ENCODE results near the gene PIP5KL1.

Gene PIP5KL1

GRCh38 chr9:127912296-127912695, 18.3 kb downstream of the PIP5KL1 start:
- no peak for DNase-seq

DNA sequence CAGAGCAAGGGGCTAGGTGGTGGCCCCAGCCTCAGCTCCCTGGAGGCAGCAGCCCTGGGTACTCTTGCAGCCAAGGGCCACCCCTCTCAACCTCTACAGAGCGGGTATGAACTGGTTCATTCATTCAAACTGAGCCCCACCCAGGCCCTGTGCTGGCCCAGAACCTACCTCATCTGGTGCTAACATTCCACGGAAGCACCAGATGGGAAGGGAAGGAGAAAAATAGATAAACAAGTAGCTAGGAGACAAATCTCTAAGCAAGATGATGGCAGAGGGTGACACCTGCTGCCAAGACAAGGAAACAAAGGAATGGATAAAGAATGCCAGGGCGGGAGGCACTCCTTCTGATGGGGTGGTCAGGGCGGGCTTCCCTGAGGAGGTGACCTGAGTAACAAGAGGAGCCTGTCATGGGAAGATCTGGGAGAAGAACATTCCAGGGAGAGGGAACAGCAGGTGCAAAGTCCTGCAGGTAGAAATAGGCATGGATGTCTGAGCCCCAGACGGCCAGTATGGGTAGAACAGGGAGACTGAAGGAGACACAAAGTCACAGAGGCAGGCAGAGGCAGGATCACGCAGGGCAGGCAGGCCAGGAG, 19.9 kb downstream of the PIP5KL1 start:
- DNase-seq = no peak

DNA sequence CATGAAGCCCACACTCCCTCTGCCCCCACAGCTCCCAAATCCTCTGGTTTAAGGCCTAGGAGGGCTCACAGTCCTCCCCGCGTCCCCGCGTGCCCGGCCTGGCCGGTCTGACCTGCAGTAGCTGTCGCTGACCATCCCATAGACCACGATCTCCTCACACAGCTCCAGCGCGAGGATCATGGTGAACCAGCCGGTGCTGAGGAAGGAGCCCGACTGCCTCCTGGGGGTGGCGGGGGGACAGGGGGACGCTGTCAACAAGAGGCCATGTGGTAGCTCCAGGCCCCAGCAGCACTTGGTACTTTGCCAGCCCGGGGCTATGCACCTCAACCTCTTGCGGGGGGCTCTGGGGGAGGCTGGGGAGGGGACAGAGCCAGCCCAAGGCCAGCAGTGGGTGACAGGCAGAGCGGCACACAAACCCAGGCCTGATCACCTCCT, 20.7 kb downstream of the PIP5KL1 start:
- no peak for DNase-seq

GRCh38 chr9:127908660-127908926, 22.0 kb downstream of the PIP5KL1 start:
- DNase-seq = no peak

DNA sequence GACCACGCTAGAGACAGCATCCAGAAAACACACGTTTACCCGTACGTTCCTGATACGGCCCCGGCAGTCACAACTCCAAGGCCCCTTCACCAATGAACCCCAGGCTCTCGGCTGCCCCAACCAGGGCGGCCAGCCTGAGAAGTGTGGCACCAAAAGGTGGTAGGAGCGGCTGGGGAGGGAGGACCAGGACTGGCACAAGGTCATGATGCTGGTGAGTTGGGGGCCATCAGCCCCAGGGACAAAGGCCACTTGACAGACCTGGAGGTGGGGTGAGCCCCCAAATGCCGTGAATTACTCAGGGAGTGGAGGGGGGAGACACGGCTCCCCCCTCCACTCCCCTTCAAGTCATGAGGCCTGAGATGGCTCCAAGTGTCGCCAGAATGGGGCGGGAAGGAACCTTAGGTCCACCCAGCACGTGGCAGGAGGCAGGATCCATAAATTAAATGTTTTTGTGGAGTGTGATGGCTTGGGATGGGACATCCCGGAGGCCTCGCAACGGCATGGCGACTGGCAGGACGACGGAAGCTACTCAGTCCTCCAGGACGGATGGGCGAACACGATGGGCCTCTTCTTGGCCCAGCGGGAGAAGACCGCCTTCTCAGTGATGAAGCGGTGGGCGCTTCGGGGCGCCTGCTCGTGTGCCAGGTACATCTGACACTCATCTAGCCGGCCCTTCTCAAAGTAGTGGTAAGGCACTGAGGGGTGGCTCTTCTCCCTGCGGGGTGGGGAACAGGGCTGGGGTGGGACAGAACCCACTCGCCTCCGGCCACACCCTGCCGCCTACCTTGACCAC, 22.5 kb downstream of the PIP5KL1 start:
- DNase-seq = no peak

DNA sequence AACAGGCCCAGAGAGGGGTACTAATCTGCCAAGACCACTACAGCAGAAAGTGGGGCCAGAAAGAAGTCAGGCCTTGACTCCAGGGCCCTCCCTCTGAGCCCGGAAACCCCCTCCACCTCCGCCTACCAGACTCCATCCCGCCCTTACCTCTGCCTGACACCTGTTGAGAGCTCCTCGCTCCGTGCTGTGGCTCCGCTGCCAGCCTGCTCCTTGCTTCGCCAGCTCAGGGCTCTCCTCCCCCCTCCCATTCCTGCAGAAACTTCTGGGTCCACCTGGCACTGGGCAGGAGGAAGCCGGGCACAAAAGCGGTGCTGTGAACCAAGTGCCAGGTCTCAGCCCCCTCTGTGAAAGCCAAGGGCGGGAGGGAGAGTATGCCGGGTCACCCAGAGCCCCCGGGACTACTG, 24.8 kb downstream of the PIP5KL1 start:
- DNase-seq = no peak

DNA sequence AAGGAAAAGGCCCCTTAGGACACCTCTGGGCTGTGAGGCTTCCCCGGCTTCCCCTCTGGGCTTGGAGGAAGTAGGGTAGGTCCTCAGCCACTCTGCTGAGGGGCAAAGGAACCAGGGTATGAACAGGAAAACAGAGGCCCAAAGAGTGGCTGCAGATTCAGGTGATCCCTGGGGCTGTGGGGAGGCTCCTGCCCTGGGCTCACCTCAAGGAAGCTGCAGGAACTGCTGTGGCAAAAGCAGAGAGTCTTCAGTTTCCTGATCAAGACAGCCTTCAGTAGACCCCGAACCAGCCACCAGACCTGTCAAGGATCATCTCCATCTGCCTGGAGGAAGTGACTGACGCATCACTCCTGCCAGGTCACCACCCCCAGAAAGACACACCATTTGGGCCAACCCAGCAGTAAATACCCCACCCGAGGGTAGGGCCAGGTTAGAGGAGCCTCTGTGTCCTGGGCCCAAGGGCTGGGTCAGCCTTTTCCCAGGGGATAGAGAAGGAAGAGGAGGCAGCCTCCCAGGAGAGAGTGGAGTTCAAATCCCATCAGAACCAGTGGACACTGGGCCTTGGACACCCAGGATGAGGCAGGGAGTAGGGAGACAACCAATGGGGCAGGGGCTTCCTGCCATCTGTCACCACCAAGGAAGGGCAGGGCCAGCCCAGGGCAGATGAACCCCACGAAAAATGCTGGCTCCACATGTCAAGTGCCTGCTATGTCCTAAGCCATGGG, 25.4 kb downstream of the PIP5KL1 start:
- DNase-seq = no peak

DNA sequence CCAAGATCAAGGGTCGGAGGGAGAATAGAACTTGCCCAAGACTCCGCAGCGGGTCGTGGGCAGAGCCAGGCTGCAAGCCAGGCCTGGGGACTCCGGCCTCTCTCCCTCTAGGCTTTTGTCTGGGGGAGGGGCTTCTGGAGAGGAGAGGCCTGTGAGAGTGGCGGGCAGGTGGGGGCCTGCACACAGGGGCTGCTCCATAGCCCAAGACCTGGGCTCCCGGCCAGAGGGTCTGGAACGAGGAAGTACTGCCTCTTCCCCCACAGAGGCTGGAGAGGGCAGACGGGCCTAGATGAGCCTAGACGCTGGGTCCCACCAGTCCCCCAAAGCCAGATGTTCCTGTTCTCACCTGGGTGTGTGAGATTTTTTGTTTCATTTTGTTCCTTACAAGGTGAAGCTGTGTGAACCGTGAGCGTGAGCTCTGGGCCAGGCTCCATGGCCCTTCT, 26.0 kb downstream of the PIP5KL1 start:
- DNase-seq = no peak

DNA sequence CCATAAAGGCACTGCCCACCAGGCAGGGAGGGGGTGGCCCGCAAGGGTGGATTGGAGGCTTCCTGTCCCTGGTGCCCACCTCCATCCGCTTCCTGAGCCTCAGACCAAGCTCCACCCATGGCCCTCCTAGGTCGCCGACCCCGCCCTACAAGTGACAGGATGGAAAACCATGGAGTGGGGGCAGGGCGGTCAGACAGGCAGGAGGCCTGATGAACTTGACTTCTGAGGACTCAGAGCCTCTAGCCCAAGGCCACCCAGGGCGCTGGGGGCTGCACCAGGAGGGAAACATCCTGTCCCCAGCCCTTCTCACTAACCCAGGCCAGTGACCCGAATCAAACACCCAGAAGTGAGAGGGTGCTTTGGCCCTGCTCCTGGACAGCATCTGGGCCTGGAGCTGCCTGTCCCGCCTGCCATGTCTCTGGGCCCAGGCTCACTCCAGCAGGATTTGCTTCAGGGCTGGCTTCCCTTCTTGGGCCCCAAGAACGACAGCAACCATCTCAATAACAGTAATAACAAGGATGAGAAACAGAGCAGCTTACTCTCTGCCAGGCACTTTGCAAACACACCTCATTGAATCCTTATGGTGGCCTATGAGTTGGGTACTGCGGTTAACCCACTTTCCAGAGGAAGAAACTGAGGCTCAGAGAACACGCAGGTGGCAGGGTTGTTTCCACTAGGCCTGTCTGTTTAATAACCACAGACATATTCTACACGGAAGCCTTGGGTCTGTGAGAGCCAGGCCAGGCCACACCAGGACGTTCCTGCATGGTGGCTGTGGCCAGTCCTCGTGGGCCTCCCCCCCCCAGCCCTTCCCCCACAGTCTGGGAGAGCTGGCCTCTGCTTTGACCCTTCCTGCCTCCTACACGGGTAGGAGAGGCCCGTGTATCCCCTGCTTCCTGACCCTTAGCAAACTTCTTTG, 26.8 kb downstream of the PIP5KL1 start:
- DNase-seq = peak; percentile 56

GRCh38 chr9:127899128-127899943, 31.2 kb downstream of the PIP5KL1 start, which contains the start of gene ST6GALNAC6:
Gene ST6GALNAC6, minus strand, starts transcription at chr9:127899603. Its CDS starts 1,622 bp downstream, at chr9:127897981.
- DNase-seq = no peak

GRCh38 chr9:127898433-127899127, 32.0 kb downstream of the PIP5KL1 start:
- DNase-seq = no peak

DNA sequence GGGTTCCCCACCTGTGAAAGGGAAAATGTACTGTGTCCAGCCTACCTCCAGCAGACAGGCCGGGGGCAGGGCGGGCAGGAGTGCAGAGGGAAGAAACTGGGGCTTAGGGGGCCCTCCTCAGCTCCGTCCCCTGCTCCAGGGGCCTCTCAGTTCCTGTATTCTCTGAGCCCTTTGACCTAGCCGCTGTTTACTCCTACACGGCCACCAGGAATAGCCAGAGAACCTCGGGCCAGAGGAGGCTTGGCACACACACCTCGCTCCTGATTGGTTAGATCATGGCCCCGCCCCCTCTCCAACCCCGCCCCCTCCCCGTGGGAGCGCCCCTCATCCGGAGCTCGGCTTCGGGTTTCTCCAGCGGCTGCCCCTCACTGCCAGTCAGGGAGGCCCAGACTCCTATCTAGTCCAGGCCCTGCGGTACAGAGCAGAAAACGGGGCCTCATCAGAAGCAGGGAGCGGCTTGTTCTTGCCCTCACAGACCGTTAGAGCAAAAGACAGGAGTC, 33.3 kb downstream of the PIP5KL1 start:
- DNase-seq = no peak

- DNase-seq = no peak
These were observed 34.0 kb downstream of the PIP5KL1 start for GRCh38 chr9:127896395-127897192.

DNA sequence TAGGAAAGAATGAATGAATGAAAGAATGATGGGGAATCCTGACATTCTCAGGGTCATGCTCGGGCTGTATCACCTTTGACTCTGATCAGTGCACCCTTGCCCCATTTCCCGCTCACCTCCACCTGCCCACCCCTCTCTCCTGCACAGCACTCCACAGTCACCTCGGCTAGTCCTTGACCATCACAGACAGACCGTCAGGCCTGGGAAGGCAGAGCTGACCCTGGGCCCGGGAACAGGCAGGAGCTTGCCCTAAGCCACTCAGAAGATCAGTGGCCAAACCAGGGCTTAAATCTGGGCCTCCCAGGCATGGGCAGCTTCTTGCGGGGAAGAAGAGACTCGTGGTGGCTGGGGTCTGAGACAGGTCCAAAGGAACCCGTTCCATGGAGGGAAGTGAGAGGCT, 34.8 kb downstream of the PIP5KL1 start:
- DNase-seq = no peak

DNA sequence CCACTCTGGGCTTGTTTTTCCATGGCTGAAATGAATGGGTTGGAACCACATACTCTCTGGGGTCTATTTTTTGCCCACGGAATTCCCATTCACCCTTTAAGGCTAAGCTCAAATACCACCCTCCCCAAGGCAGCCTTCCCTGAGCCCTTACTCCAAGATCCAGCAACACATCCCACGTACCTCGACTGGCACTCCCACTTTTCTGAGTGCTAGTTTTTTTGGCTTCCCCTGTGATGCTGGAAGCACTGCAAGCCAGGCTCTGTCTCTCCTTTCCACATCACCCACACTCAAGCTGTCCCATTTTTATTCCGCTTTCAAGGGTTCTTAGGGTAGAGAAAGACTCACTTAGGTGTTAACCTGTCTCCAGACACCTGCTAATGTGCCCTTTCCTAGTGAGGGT, 37.2 kb downstream of the PIP5KL1 start:
- no peak for DNase-seq

- no peak for DNase-seq
These were observed 37.7 kb downstream of the PIP5KL1 start for GRCh38 chr9:127892831-127893230.

- no peak for DNase-seq
These were observed 40.5 kb downstream of the PIP5KL1 start for GRCh38 chr9:127890053-127890452.

DNA sequence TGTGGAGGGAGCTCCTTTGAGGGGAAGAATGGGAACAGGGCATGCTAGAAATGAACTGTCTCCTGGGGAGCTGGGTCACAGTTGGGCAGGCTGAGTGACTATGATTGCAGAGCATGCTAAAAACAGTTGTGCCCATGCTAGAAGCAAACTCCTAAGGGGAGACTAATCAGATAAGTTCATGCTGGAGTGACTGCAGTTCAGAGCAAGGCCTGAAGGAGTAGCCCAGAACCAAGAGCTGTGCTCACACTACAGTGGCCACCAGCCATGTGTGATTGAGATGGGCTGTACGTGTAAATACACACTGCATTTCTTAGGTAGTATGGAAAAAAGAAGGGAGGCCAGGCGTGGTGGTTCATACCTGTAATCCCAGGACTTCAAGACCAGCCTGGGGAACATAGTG, 42.8 kb downstream of the PIP5KL1 start:
- no peak for DNase-seq

GRCh38 chr9:127886401-127886972, 44.1 kb downstream of the PIP5KL1 start:
- DNase-seq = no peak
